ENCODE results near the gene PPP1R3F. TPM values are rescaled to one million over a fixed set of nuclear protein-coding genes. Genes with fewer than 3 reads are reported as not detected.

PPP1R3F gene
- total and polyA plus RNA-seq, 9 of the 15 experiments (the other 6 are each of a cell fraction or from before 2014, with no cell fraction given) = 0.03 to 0.91 (median 0.43) TPM; not detected in 1

DNA sequence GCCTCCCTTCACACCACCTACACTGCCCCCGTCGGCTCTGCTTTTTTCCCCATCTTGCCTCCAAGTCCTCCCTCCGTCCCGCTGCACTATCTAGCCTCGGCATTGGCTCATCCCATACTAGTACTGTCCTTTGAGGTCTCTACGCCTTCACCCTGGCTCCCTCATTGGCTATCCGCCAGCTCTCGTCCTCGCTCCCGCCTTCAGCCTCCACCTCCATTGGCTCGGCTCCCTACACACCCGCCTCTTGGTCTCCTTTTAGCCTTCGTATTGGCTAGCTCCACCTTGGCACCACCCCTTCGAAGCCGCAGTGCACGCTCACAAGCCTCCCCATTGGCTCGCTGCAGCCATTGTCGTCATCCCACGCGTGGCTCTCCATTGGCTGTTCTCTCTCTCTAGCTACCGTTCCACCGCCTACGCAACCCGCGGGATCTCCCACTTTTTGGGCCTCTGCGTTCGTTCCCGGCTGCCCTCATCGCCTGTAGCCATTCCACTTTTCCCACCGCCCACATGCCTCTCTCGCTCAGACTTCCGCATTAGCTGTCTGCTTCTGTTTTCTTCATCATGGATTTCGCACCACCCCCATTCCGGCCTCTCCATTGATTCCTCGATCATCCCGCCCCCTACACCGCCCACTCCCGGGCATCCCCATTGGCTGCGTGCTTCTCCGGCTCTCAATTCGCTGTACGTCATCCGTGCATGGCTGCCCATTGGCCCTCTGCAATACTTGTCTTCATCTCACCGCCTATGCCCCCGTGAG is 405 bp upstream of the PPP1R3F start (continued):
- TF ChIP-seq DDX20 (tag; IDR thresholded peaks at IDR 0.05; ENCODE audit: low read depth) = no peak
- TF ChIP-seq KLF6 (CRISPR knock-in tag; IDR thresholded peaks at IDR 0.05; ENCODE audit: borderline replicate concordance) = no peak
- TF ChIP-seq, protein P1, sequence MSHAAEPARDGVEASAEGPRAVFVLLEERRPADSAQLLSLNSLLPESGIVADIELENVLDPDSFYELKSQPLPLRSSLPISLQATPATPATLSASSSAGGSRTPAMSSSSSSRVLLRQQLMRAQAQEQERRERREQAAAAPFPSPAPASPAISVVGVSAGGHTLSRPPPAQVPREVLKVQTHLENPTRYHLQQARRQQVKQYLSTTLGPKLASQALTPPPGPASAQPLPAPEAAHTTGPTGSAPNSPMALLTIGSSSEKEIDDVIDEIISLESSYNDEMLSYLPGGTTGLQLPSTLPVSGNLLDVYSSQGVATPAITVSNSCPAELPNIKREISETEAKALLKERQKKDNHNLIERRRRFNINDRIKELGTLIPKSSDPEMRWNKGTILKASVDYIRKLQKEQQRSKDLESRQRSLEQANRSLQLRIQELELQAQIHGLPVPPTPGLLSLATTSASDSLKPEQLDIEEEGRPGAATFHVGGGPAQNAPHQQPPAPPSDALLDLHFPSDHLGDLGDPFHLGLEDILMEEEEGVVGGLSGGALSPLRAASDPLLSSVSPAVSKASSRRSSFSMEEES (CRISPR knock-in tag; IDR thresholded peaks at IDR 0.05) = no peak
- peak; percentile 58 for TF ChIP-seq TAF1 (IDR thresholded peaks at IDR 0.05; ENCODE audit: control insufficient read depth, extremely low read depth, insufficient read depth, low read length, severe bottlenecking)
- no peak for TF ChIP-seq ZFX (CRISPR knock-in tag; IDR thresholded peaks at IDR 0.05)
- TF ChIP-seq TBP (optimal IDR thresholded peaks at IDR 0.05; ENCODE audit: low read depth, low read length) = peak; percentile 62
- TF ChIP-seq, protein P2, sequence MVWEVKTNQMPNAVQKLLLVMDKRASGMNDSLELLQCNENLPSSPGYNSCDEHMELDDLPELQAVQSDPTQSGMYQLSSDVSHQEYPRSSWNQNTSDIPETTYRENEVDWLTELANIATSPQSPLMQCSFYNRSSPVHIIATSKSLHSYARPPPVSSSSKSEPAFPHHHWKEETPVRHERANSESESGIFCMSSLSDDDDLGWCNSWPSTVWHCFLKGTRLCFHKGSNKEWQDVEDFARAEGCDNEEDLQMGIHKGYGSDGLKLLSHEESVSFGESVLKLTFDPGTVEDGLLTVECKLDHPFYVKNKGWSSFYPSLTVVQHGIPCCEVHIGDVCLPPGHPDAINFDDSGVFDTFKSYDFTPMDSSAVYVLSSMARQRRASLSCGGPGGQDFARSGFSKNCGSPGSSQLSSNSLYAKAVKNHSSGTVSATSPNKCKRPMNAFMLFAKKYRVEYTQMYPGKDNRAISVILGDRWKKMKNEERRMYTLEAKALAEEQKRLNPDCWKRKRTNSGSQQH (CRISPR knock-in tag; IDR thresholded peaks at IDR 0.05) = 0 out of 2 replicates have a peak, but pooled peaks have one; percentile 44
- no peak for TF ChIP-seq FOXA3 (CRISPR knock-in tag; conservative IDR thresholded peaks at IDR 0.05 in 1 of 2, IDR thresholded peaks at IDR 0.05 in 1 of 2)
- TF ChIP-seq FOXJ3 (CRISPR knock-in tag; IDR thresholded peaks at IDR 0.05) = no peak
- TF ChIP-seq, protein P3, sequence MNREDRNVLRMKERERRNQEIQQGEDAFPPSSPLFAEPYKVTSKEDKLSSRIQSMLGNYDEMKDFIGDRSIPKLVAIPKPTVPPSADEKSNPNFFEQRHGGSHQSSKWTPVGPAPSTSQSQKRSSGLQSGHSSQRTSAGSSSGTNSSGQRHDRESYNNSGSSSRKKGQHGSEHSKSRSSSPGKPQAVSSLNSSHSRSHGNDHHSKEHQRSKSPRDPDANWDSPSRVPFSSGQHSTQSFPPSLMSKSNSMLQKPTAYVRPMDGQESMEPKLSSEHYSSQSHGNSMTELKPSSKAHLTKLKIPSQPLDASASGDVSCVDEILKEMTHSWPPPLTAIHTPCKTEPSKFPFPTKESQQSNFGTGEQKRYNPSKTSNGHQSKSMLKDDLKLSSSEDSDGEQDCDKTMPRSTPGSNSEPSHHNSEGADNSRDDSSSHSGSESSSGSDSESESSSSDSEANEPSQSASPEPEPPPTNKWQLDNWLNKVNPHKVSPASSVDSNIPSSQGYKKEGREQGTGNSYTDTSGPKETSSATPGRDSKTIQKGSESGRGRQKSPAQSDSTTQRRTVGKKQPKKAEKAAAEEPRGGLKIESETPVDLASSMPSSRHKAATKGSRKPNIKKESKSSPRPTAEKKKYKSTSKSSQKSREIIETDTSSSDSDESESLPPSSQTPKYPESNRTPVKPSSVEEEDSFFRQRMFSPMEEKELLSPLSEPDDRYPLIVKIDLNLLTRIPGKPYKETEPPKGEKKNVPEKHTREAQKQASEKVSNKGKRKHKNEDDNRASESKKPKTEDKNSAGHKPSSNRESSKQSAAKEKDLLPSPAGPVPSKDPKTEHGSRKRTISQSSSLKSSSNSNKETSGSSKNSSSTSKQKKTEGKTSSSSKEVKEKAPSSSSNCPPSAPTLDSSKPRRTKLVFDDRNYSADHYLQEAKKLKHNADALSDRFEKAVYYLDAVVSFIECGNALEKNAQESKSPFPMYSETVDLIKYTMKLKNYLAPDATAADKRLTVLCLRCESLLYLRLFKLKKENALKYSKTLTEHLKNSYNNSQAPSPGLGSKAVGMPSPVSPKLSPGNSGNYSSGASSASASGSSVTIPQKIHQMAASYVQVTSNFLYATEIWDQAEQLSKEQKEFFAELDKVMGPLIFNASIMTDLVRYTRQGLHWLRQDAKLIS (CRISPR knock-in tag; IDR thresholded peaks at IDR 0.05) = no peak
- no peak for TF ChIP-seq ZNF140 (CRISPR knock-in tag; IDR thresholded peaks at IDR 0.05)
- TF ChIP-seq ZNF830 (CRISPR knock-in tag; IDR thresholded peaks at IDR 0.05) = no peak
- TF ChIP-seq ILF3 (IDR thresholded peaks at IDR 0.05; ENCODE audit: borderline replicate concordance) = no peak
- TF ChIP-seq KDM1A (IDR thresholded peaks at IDR 0.05) = no peak
- no peak for TF ChIP-seq PRPF4 (IDR thresholded peaks at IDR 0.05; ENCODE audit: insufficient read depth, low read depth, low read length, poor library complexity, severe bottlenecking)
- no peak for TF ChIP-seq CHCHD3 (CRISPR knock-in tag; IDR thresholded peaks at IDR 0.05)
- no peak for TF ChIP-seq CEBPG (CRISPR knock-in tag; IDR thresholded peaks at IDR 0.05)
- no peak for TF ChIP-seq CEBPG (tag; conservative IDR thresholded peaks at IDR 0.05 in 1 of 2, IDR thresholded peaks at IDR 0.05 in 1 of 2)
- no peak for TF ChIP-seq LARP7 (IDR thresholded peaks at IDR 0.05)
- 0 out of 2 replicates have a peak, but pooled peaks have one; percentile 33 for TF ChIP-seq GTF2F1 (IDR thresholded peaks at IDR 0.05; ENCODE audit: low read depth, low read length)
- TF ChIP-seq NRF1 (conservative IDR thresholded peaks at IDR 0.05 in 1 of 2, IDR thresholded peaks at IDR 0.05 in 1 of 2) = peak; percentile 64 to 72
- TF ChIP-seq SMARCA4 (IDR thresholded peaks at IDR 0.05) = no peak

All from K562 (cell line).